H1 (cell line): ENCODE data around the gene INPP4B. TPM values are rescaled to one million over a fixed set of nuclear protein-coding genes. Genes with fewer than 3 reads are reported as not detected.

Experiments
- CTCF ChIA-PET: fragments of 300-600 bp; sonication (Branson Sonifier 250); formaldehyde crosslinking; loops from one replicate; lab custom pipeline; 2021; ENCODE audit not compliant: partially characterized antibody; lab: Charles Lee
- POLR2A ChIA-PET: fragments of 300-600 bp; sonication (Branson Sonifier 250); formaldehyde crosslinking; loops from one replicate; lab custom pipeline; 2021; ENCODE audit warnings: inconsistent platforms; ENCODE audit not compliant: partially characterized antibody; lab: Charles Lee
- DNase-seq, 2 experiments: peaks; one replicate each; pipeline versions ENCODE4 v3.0.0 to v3.0.0-alpha.2; 2010 to 2022; ENCODE audit warnings: low spot score in 2 of 2, low read depth in 1 of 2, mixed read lengths in 1 of 2
- FAIRE-seq: peaks from 2 replicates; lab custom pipeline; 2011; peaks lifted over from hg19 to GRCh38; lab: Jason Lieb, UNC
- H2AFZ ChIP-seq: 2 replicates; pipeline ENCODE4 v1.8.1; 2012; ENCODE audit warnings: low read length, inconsistent platforms
- H2AK5ac ChIP-seq: 2 replicates; pipeline ENCODE4 v1.6.1; 2013; ENCODE audit warnings: low read depth, low read length
- H2BK120ac ChIP-seq: replicated peaks from 2 replicates; pipeline ENCODE3; 2013; ENCODE audit warnings: low read depth, low read length, inconsistent platforms
- H2BK12ac ChIP-seq: 2 replicates; pipeline ENCODE4 v1.6.1; 2013; ENCODE audit warnings: low read depth, low read length
- H2BK15ac ChIP-seq: 2 replicates; pipeline ENCODE4 v1.6.1; 2013; ENCODE audit warnings: low read length
- H2BK20ac ChIP-seq: 2 replicates; pipeline ENCODE4 v1.6.1; 2013; ENCODE audit warnings: low read length
- H2BK5ac ChIP-seq: 2 replicates; pipeline ENCODE4 v1.6.1; 2013; ENCODE audit warnings: low read depth, low read length
- H3K14ac ChIP-seq: 2 replicates; pipeline ENCODE4 v1.6.1; 2013; ENCODE audit warnings: inconsistent platforms; ENCODE audit not compliant: insufficient read length
- H3K18ac ChIP-seq: 2 replicates; pipeline ENCODE4 v1.6.1; 2013; ENCODE audit warnings: low read length; ENCODE audit errors: extremely low read depth
- H3K23ac ChIP-seq: 2 replicates; pipeline ENCODE4 v1.6.1; 2013; ENCODE audit warnings: inconsistent platforms; ENCODE audit not compliant: insufficient read length
- H3K23me2 ChIP-seq: 2 replicates; pipeline ENCODE4 v1.6.1; 2013; ENCODE audit warnings: low read depth, low read length
- H3K27ac ChIP-seq: 2 replicates; pipeline ENCODE4 v1.6.1; 2011; ENCODE audit warnings: low read depth, low read length, inconsistent platforms
- H3K27me3 ChIP-seq, 4 experiments: replicated peaks in 1 of 4; 1 replicate in 1 of 4; 2 replicates in 3 of 4; pipeline versions ENCODE4 v1.6.1 to v1.8.1; 2011 to 2013; ENCODE audit warnings: low read length in 3 of 4, mild to moderate bottlenecking in 3 of 4, inconsistent platforms in 2 of 4, mixed read lengths in 2 of 4, moderate library complexity in 1 of 4; ENCODE audit not compliant: control insufficient read depth in 3 of 4, insufficient read depth in 3 of 4; ENCODE audit errors: extremely low read depth in 1 of 4
- H3K36me3 ChIP-seq, 4 experiments: 2 replicates each; pipeline versions ENCODE4 v1.6.1 to v1.8.1; 2011 to 2013; ENCODE audit warnings: mild to moderate bottlenecking in 4 of 4, low read length in 3 of 4, moderate library complexity in 2 of 4, control low read depth in 1 of 4, inconsistent platforms in 1 of 4; ENCODE audit not compliant: insufficient read depth in 4 of 4, control insufficient read depth in 2 of 4
- H3K4ac ChIP-seq: replicated peaks from 2 replicates; pipeline ENCODE3; 2013; ENCODE audit warnings: low read length, low read depth, mixed read lengths, inconsistent platforms; ENCODE audit not compliant: insufficient read length
- H3K4me1 ChIP-seq, 4 experiments: replicated peaks in 1 of 4; 1 replicate in 1 of 4; 2 replicates in 3 of 4; pipeline versions ENCODE4 v1.6.1 to v1.8.1; 2011 to 2013; ENCODE audit warnings: low read length in 3 of 4, inconsistent platforms in 2 of 4, mixed read lengths in 1 of 4; ENCODE audit not compliant: insufficient read depth in 4 of 4, control insufficient read depth in 3 of 4
- H3K4me2 ChIP-seq, 2 experiments: 2 replicates each; pipeline versions ENCODE4 v1.6.1 to v1.8.1; 2011 to 2013; ENCODE audit warnings: low read depth in 2 of 2, low read length in 2 of 2, control low read depth in 1 of 2, inconsistent platforms in 1 of 2, mild to moderate bottlenecking in 1 of 2; ENCODE audit not compliant: insufficient read depth in 1 of 2
- H3K4me3 ChIP-seq, 4 experiments: fragments of 200-600, 300-600 bp in 1 of 4; sonication (generic), shearing (Covaris generic), sonication (Bioruptor Twin) in 1 of 4; 2 replicates each; pipeline versions ENCODE4 v1.5.1 to v1.8.1; 2011 to 2016; ENCODE audit warnings: low read length in 4 of 4, low read depth in 3 of 4, control low read depth in 2 of 4, inconsistent platforms in 2 of 4, mild to moderate bottlenecking in 2 of 4, mixed read lengths in 1 of 4, moderate library complexity in 1 of 4; ENCODE audit not compliant: insufficient read depth in 2 of 4; ENCODE audit errors: extremely low read depth in 1 of 4
- H3K56ac ChIP-seq: replicated peaks from 2 replicates; pipeline ENCODE3; 2013; ENCODE audit warnings: low read depth, mild to moderate bottlenecking, mixed read lengths, low read length, inconsistent platforms; ENCODE audit not compliant: insufficient read length
- H3K79me1 ChIP-seq: 2 replicates; pipeline ENCODE4 v1.6.1; 2013; ENCODE audit warnings: low read depth, low read length, control low read depth
- H3K79me2 ChIP-seq, 2 experiments: 2 replicates each; pipeline versions ENCODE4 v1.6.1 to v1.8.1; 2012 to 2013; ENCODE audit warnings: low read length in 2 of 2, mild to moderate bottlenecking in 2 of 2, inconsistent platforms in 1 of 2; ENCODE audit not compliant: insufficient read depth in 2 of 2, control insufficient read depth in 1 of 2
- H3K9ac ChIP-seq, 4 experiments: replicated peaks in 1 of 4; 1 replicate in 1 of 4; 2 replicates in 3 of 4; pipeline versions ENCODE4 v1.6.1 to v1.8.1; 2011 to 2013; ENCODE audit warnings: low read depth in 3 of 4, low read length in 3 of 4, control low read depth in 2 of 4, mild to moderate bottlenecking in 2 of 4, moderate library complexity in 2 of 4, inconsistent platforms in 1 of 4; ENCODE audit errors: extremely low read depth in 1 of 4
- H3K9me3 ChIP-seq, 2 experiments: 2 replicates each; pipeline versions ENCODE4 v1.6.1 to v1.8.1; 2012 to 2013; ENCODE audit warnings: mild to moderate bottlenecking in 2 of 2, moderate library complexity in 2 of 2, control low read depth in 1 of 2, inconsistent platforms in 1 of 2, low read depth in 1 of 2, low read length in 1 of 2, mixed read lengths in 1 of 2; ENCODE audit not compliant: insufficient read depth in 2 of 2
- H4K20me1 ChIP-seq, 2 experiments: replicated peaks in 1 of 2; 2 replicates each; pipeline versions ENCODE3 to v1.8.1; 2011 to 2013; ENCODE audit warnings: inconsistent platforms in 2 of 2, low read length in 2 of 2, mild to moderate bottlenecking in 1 of 2; ENCODE audit not compliant: insufficient read depth in 2 of 2, control insufficient read depth in 1 of 2
- H4K5ac ChIP-seq: 2 replicates; pipeline ENCODE4 v1.6.1; 2013; ENCODE audit warnings: low read length, low read depth, mixed read lengths, inconsistent platforms; ENCODE audit not compliant: insufficient read length
- H4K8ac ChIP-seq: 2 replicates; pipeline ENCODE4 v1.8.0; 2013; ENCODE audit warnings: mild to moderate bottlenecking, moderate library complexity, low read length, inconsistent platforms; ENCODE audit not compliant: insufficient read depth; ENCODE audit errors: extremely low read depth
- H4K91ac ChIP-seq: replicated peaks from 2 replicates; pipeline ENCODE3; 2013; ENCODE audit warnings: low read length, mixed read lengths, inconsistent platforms; ENCODE audit not compliant: insufficient read length
- KDM4A ChIP-seq: IDR thresholded peaks from one replicate; pipeline ENCODE4 v1.7.1; 2012; ENCODE audit warnings: low read depth, mild to moderate bottlenecking, moderate library complexity, low read length, inconsistent platforms; ENCODE audit not compliant: severe bottlenecking
- SIRT6 ChIP-seq: IDR thresholded peaks from one replicate; pipeline ENCODE4 v1.7.1; 2012; ENCODE audit warnings: low read length, inconsistent platforms
- SIX5 ChIP-seq: IDR thresholded peaks from 2 replicates; pipeline ENCODE4 v1.6.1; 2011; ENCODE audit warnings: mild to moderate bottlenecking, low read depth, low read length
- WGBS, 2 experiments: shearing (Covaris generic) in 1 of 2; methylation state at CpG; one replicate each; pipeline versions ENCODE4 v1.1.6 to v1.1.7; 2013 to 2015; ENCODE audit warnings: low lambda C conversion rate in 2 of 2, mixed read lengths in 2 of 2, inconsistent platforms in 1 of 2, low coverage in 1 of 2, missing lambda C conversion rate in 1 of 2; ENCODE audit not compliant: insufficient replicate concordance in 2 of 2, insufficient coverage in 1 of 2, insufficient read length in 1 of 2; ENCODE audit errors: extremely low coverage in 1 of 2, missing lambda C conversion rate in 1 of 2; 5-methylcytosine and 5-hydroxymethylcytosine counted together
- polyA plus RNA-seq, 7 experiments: library from polyadenylated mRNA; depleted of rRNA in 3 of 7; stranded (reverse) in 5 of 7; unstranded in 2 of 7; fragments of >200 nt in 5 of 7; fragments of 200-250 nt in 2 of 7; gene quantifications; 1 replicate in 5 of 7; 2 replicates in 1 of 7; 4 replicates in 1 of 7; pipeline versions ENCODE4 v1.2.1 to v1.2.3, GENCODE V29; 2011 to 2013; ENCODE audit warnings: missing spikeins in 2 of 7, mixed read lengths in 2 of 7
- total RNA-seq: library from RNA; stranded (reverse); fragmentation: NEBNext Ultra II Directional; extraction: Animal tissue kit (Norgen Biotek cat#: 25700); gene quantifications from 2 replicates; pipeline ENCODE4 v1.2.1, GENCODE V29; 2021

INPP4B gene
- total and polyA plus RNA-seq, 2 of the 8 experiments (the other 6 are each of a cell fraction or from before 2014, with no cell fraction given) = 0.11 to 0.54 TPM

- no peak overlapping the region for H4K91ac ChIP-seq
- no peak overlapping the region for H3K23ac ChIP-seq
- no peak overlapping the region for H2AFZ ChIP-seq
- no peak overlapping the region for H4K5ac ChIP-seq
- no peaks in the 10 kb centered on the region for H3K27me3 ChIP-seq
- no peak overlapping the region for H2BK120ac ChIP-seq
- no peak overlapping the region for H2AK5ac ChIP-seq
- no peak overlapping the region for H4K8ac ChIP-seq
- no peak overlapping the region for H3K4me3 ChIP-seq
- no peak overlapping the region for H3K18ac ChIP-seq
- no peaks in the 10 kb centered on the region for H3K79me2 ChIP-seq
- no peak overlapping the region for H3K4ac ChIP-seq
- no peak for TF ChIP-seq SIRT6
- no peak for TF ChIP-seq KDM4A
- TF ChIP-seq SIX5 = no peak
- no peaks in the 10 kb centered on the region for H3K36me3 ChIP-seq
- H2BK5ac ChIP-seq = no peak overlapping the region
- DNase-seq = no peak
- no peak overlapping the region for H3K14ac ChIP-seq
- H3K79me1 ChIP-seq = no peaks in the 10 kb centered on the region
- no peak overlapping the region for H3K9ac ChIP-seq
- no peak overlapping the region for H2BK15ac ChIP-seq
- no peak overlapping the region for H2BK12ac ChIP-seq
- H3K4me2 ChIP-seq = no peak overlapping the region
- H4K20me1 ChIP-seq = no peaks in the 10 kb centered on the region
- ChIA-PET POLR2A (no interaction called here), CTCF (no interaction called here)
- H3K4me1 ChIP-seq = no peaks in the 10 kb centered on the region
- WGBS, 2 experiments = 75% methylated on average over 1 of the region's 1 CpG; no CpG with 5 or more reads in 1 of the 2 experiments
- H3K27ac ChIP-seq = no peak overlapping the region
- no peaks in the 10 kb centered on the region for H3K23me2 ChIP-seq
- no peak for FAIRE-seq
- no peak overlapping the region for H2BK20ac ChIP-seq
- no peak overlapping the region for H3K56ac ChIP-seq
- H3K9me3 ChIP-seq = no peaks in the 10 kb centered on the region
These were observed 260.7 kb downstream of the INPP4B start for GRCh38 chr4:142585411-142585810.
